ENCODE results near the gene ACSM5.
A peak's percentile ranks its signal among the peaks of the same experiment; 100 is the strongest.

The ACSM5 gene

GRCh38 chr16:20385844-20386832 lies 23.2 kb upstream of the ACSM5 start:
- DNase-seq: peak; percentile 28 to 69
- H3K27ac ChIP-seq: no peak overlapping the region

GRCh38 chr16:20387978-20388377 lies 21.4 kb upstream of the ACSM5 start:
- no peak overlapping the region for H3K27ac ChIP-seq
- intact Hi-C loops (cut with DNase I; ENCODE audit: low total_unique reads): loop anchor here (10.0 kb wide), 1 partner anchor 483 kb away; no protein-coding TSS in a partner anchor

More at GRCh38 chr16:20385844-20386832, 23.2 kb upstream of the ACSM5 start:
- no peaks in the 10 kb centered on the region for H3K9me3 ChIP-seq
- no peak overlapping the region for H3K4me3 ChIP-seq
- TF ChIP-seq CTCF (IDR thresholded peaks at IDR 0.05): peak; percentile 56 to 87
- intact Hi-C loops (cut with DNase I; ENCODE audit: low total_unique reads): loop anchor here (10.0 kb wide), 1 partner anchor 481 kb away; no protein-coding TSS in a partner anchor
- H3K4me1 ChIP-seq: peaks cover 0 to 8% (median 2%) of the 10 kb centered on the region in 4 donors
- H3K27me3 ChIP-seq: peaks cover 0 to 6% of the 10 kb centered on the region in 2 donors
- H3K36me3 ChIP-seq: no peaks in the 10 kb centered on the region

GRCh38 chr16:20388854-20389253 lies 20.5 kb upstream of the ACSM5 start:
- Histone ChIP-seq H3K27ac (no peak overlapping the region), H3K36me3 (no peaks in the 10 kb centered on the region), H3K27me3 (no peaks in the 10 kb centered on the region), H3K4me3 (no peak overlapping the region), H3K4me1 (peaks cover 0 to 13% (median 2%) of the 10 kb centered on the region in 4 donors), H3K9me3 (no peaks in the 10 kb centered on the region)
- no peak for TF ChIP-seq CTCF (IDR thresholded peaks at IDR 0.05)
- DNase-seq: no peak
- intact Hi-C loops (cut with DNase I; ENCODE audit: low total_unique reads): loop anchor here (10.0 kb wide), 1 partner anchor 484 kb away; no protein-coding TSS in a partner anchor

More at GRCh38 chr16:20387978-20388377, 21.4 kb upstream of the ACSM5 start:
- Histone ChIP-seq H3K9me3 (no peaks in the 10 kb centered on the region), H3K36me3 (no peaks in the 10 kb centered on the region), H3K27me3 (peaks cover 0 to 3% of the 10 kb centered on the region in 2 donors), H3K4me3 (no peak overlapping the region), H3K4me1 (peaks cover 0 to 8% (median 2%) of the 10 kb centered on the region in 4 donors)
- TF ChIP-seq CTCF (IDR thresholded peaks at IDR 0.05): no peak
- no peak for DNase-seq

- no peak overlapping the region for H3K27ac ChIP-seq
- no peak for TF ChIP-seq CTCF (IDR thresholded peaks at IDR 0.05)
- DNase-seq: no peak
- no peaks in the 10 kb centered on the region for H3K27me3 ChIP-seq
- H3K36me3 ChIP-seq: no peaks in the 10 kb centered on the region
- no peaks in the 10 kb centered on the region for H3K9me3 ChIP-seq
- peaks cover 0 to 19% (median 1%) of the 10 kb centered on the region in 4 donors for H3K4me1 ChIP-seq
- H3K4me3 ChIP-seq: no peak overlapping the region
- intact Hi-C loops (cut with DNase I; ENCODE audit: low total_unique reads): no loop called here
Observed at GRCh38 chr16:20391045-20391444, 18.3 kb upstream of the ACSM5 start.

- H3K27ac ChIP-seq: peak overlapping the region; percentile 18 to 24
- H3K4me1 ChIP-seq: peaks cover 0 to 13% (median 0%) of the 10 kb centered on the region in 4 donors
- no peaks in the 10 kb centered on the region for H3K36me3 ChIP-seq
- H3K27me3 ChIP-seq: no peaks in the 10 kb centered on the region
- intact Hi-C loops (cut with DNase I; ENCODE audit: low total_unique reads): no loop called here
- no peak for TF ChIP-seq CTCF (IDR thresholded peaks at IDR 0.05)
- no peak for DNase-seq
- no peaks in the 10 kb centered on the region for H3K9me3 ChIP-seq
- H3K4me3 ChIP-seq: no peak overlapping the region
Observed at GRCh38 chr16:20393801-20394577, 15.3 kb upstream of the ACSM5 start.

Measured in tibial artery (tissue), 4 donors.